Lower leg skin (tissue), 4 donors: ENCODE results near the gene CNNM2. TPM values are rescaled to one million over a fixed set of nuclear protein-coding genes. Genes with fewer than 3 reads are reported as not detected.
A peak's percentile ranks its signal among the peaks of the same experiment; 100 is the strongest.

ENCODE experiments used
- DNase-seq, 2 donors: peaks; one replicate each; pipeline ENCODE4 v3.0.0-alpha.2; 2019; ENCODE audit warnings: low spot score in 2 of 2
- H3K4me3 ChIP-seq: fragments of 200-600 bp; sonication (generic); 2 replicates; pipeline ENCODE4 v1.5.1; 2017; ENCODE audit warnings: mild to moderate bottlenecking, low read depth; ENCODE audit not compliant: poor library complexity, severe bottlenecking
- POLR2A ChIP-seq, 2 donors: fragments of 450-650 bp; IDR thresholded peaks; one replicate each; pipeline ENCODE4 v1.6.1; 2016 to 2017; ENCODE audit warnings: antibody characterized with exemption in 2 of 2, mild to moderate bottlenecking in 1 of 2, moderate library complexity in 1 of 2
- WGBS, 2 donors: methylation state at CpG; one replicate each; pipeline ENCODE4 v1.1.5; 2018; 5-methylcytosine and 5-hydroxymethylcytosine counted together
- intact Hi-C: fragments of 100-400 bp; cut with DNase I; formaldehyde crosslinking; loops from one replicate; pipeline ENCODE4 v1.15.0; 2023; ENCODE audit warnings: low total_unique reads
- total RNA-seq, 4 donors: library from RNA; depleted of rRNA; stranded (reverse); fragments of >200 nt; gene quantifications; one replicate each; pipeline ENCODE4 v1.1.0, GENCODE V29; 2016
- TF ChIP-seq, protein P1 (sequence below), 3 donors: fragments of 450-650 bp; IDR thresholded peaks; one replicate each; pipeline ENCODE4 v1.5.1; 2016; ENCODE audit warnings: antibody characterized with exemption in 3 of 3, mild to moderate bottlenecking in 3 of 3, moderate library complexity in 2 of 3

Gene CNNM2
- total RNA-seq, 4 donors from 2014 or later: 9.6 to 21.9 (median 14.5) TPM

DNA sequence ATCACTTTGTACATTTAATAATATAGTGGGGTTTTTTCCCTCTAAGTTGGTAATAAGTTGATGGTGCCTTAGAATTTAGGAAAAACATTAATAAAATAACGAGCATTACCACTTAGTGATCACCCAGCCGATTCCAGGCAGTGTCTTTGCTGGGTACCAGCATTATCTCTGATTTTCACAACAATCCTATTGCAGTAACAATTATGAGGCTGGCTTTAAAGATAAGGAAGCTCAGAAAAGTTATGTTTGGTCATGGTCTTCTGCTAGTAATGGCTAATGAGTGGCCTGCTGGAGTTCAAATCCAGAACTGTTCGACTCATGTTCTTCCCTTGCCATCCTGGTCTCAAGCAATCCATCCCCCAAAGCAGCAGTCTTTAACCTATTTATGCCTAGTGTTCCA, 127.9 kb downstream of the CNNM2 start:
- WGBS, 2 donors: 92% methylated on average over 3 of the region's 3 CpGs

GRCh38 chr10:103047381-103047780, 129.3 kb downstream of the CNNM2 start:
- intact Hi-C loops: no loop called here
- no peak for TF ChIP-seq POLR2A (IDR thresholded peaks at IDR 0.05)
- TF ChIP-seq, protein P1, sequence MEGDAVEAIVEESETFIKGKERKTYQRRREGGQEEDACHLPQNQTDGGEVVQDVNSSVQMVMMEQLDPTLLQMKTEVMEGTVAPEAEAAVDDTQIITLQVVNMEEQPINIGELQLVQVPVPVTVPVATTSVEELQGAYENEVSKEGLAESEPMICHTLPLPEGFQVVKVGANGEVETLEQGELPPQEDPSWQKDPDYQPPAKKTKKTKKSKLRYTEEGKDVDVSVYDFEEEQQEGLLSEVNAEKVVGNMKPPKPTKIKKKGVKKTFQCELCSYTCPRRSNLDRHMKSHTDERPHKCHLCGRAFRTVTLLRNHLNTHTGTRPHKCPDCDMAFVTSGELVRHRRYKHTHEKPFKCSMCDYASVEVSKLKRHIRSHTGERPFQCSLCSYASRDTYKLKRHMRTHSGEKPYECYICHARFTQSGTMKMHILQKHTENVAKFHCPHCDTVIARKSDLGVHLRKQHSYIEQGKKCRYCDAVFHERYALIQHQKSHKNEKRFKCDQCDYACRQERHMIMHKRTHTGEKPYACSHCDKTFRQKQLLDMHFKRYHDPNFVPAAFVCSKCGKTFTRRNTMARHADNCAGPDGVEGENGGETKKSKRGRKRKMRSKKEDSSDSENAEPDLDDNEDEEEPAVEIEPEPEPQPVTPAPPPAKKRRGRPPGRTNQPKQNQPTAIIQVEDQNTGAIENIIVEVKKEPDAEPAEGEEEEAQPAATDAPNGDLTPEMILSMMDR (IDR thresholded peaks at IDR 0.05): no peak
- no peak for DNase-seq
- no peak overlapping the region for H3K4me3 ChIP-seq
- 92 to 97% methylated on average over 3 of the region's 3 CpGs for WGBS, 2 donors

More for the DNA sequence above, 127.9 kb downstream of the CNNM2 start:
- no peak for DNase-seq
- TF ChIP-seq POLR2A (IDR thresholded peaks at IDR 0.05): no peak
- TF ChIP-seq, protein P1 (IDR thresholded peaks at IDR 0.05): no peak
- H3K4me3 ChIP-seq: no peak overlapping the region
- intact Hi-C loops: no loop called here

DNA sequence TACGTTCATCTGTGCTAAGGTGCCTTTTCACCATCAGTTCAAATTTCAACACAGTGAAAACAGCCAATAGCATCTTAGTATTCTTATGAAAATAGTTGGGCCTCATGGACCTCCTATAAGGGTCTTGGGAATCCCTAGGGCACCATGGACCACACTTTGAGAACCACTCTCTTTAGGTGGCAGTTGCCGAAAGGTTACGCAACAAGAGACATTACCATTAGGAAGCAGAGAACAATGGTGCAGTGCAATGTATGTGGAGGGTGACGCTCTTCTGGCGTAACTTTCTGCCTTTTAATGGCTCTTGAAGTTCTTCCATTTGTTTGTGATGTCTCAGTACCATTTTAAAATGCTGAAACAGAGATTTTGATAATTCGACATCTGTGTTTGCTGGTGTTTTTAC, 131.1 kb downstream of the CNNM2 start:
- intact Hi-C loops: no loop called here
- WGBS, 2 donors: 93 to 96% methylated on average over 6 of the region's 6 CpGs
- DNase-seq: no peak
- no peak for TF ChIP-seq POLR2A (IDR thresholded peaks at IDR 0.05)
- TF ChIP-seq, protein P1 (IDR thresholded peaks at IDR 0.05): no peak
- H3K4me3 ChIP-seq: no peak overlapping the region

DNA sequence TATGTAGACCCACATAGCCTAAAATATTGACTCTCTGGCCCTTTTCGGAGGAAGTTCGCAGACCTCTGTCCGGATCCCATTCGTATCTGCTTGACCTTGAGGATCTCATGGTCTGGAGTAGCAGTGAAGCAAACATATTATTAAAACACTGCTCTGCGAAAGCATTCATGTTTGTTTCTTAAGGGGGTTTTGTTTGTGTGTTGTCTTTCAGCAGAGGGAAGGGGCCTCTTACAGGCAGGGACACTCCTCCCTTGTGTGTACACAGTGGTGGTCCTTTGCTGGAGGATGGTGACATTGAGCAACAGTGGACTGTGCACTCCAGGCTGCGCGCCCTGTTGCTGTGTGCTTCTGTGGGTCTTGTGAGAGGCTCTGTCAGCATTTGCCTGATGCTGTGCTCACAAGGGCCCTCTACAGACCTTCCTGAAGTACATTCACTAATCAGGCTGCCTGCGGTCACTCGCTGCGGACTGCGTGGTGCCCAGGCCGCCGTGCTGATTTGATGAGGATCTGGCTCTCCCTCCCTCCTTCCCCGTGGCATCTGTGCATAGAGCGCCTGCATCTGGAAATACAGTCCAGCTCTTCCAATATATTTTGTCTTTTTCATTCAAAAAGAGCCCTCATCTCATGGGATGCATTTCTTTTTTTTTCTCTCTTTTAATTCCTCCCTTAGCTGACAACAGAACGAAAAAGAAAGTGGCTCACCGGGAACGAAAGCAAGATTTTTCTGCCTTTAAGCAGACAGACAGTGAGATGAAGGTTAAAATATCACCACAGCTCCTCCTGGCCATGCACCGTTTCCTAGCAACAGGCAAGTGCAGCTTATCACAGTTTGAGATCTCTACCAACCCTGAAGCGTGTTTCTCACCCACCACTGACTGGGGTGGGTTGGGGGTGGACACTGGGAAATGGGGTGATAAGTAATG, 135.8 kb downstream of the CNNM2 start:
- intact Hi-C loops: no loop called here
- TF ChIP-seq, protein P1 (IDR thresholded peaks at IDR 0.05): no peak
- TF ChIP-seq POLR2A (IDR thresholded peaks at IDR 0.05): no peak
- 56 to 59% methylated on average over 20 of the region's 20 CpGs for WGBS, 2 donors
- H3K4me3 ChIP-seq: no peak overlapping the region
- DNase-seq: peak in 1 of 2 donors; percentile 87

GRCh38 chr10:103054621-103055020, 136.5 kb downstream of the CNNM2 start:
- intact Hi-C loops: no loop called here
- no peak for TF ChIP-seq POLR2A (IDR thresholded peaks at IDR 0.05)
- TF ChIP-seq, protein P1 (IDR thresholded peaks at IDR 0.05): no peak
- 89 to 92% methylated on average over 3 of the region's 3 CpGs for WGBS, 2 donors
- peak in 1 of 2 donors; percentile 34 for DNase-seq
- H3K4me3 ChIP-seq: no peak overlapping the region
